Endodermal cell (in vitro differentiated cells): ENCODE data around the gene SSTR5. TPM values are rescaled to one million over a fixed set of nuclear protein-coding genes. Genes with fewer than 3 reads are reported as not detected.

Experiments
- DNase-seq: peaks from one replicate; pipeline ENCODE4 v3.0.0-alpha.2; 2017
- H3K27ac ChIP-seq: 2 replicates; pipeline ENCODE4 v1.5.1; 2013; ENCODE audit warnings: mild to moderate bottlenecking, low read depth, low read length, moderate library complexity
- H3K27me3 ChIP-seq: 2 replicates; pipeline ENCODE4 v1.6.1; 2013; ENCODE audit warnings: mild to moderate bottlenecking, low read length, moderate library complexity; ENCODE audit not compliant: insufficient read depth, control insufficient read depth, poor library complexity, severe bottlenecking
- H3K36me3 ChIP-seq: 2 replicates; pipeline ENCODE4 v1.7.0; 2013; ENCODE audit warnings: mild to moderate bottlenecking, low read length, moderate library complexity; ENCODE audit not compliant: control insufficient read depth, insufficient read depth
- H3K4me1 ChIP-seq: one replicate; pipeline ENCODE4 v1.7.0; 2013; ENCODE audit warnings: low read length; ENCODE audit not compliant: control insufficient read depth, insufficient read depth
- H3K4me3 ChIP-seq: 2 replicates; pipeline ENCODE4 v1.5.1; 2013; ENCODE audit warnings: mild to moderate bottlenecking, low read length, moderate library complexity
- H3K9ac ChIP-seq: 2 replicates; pipeline ENCODE4 v1.6.1; 2013; ENCODE audit warnings: mild to moderate bottlenecking, low read length, moderate library complexity; ENCODE audit not compliant: poor library complexity, severe bottlenecking; ENCODE audit errors: extremely low read depth
- H3K9me3 ChIP-seq: 2 replicates; pipeline ENCODE4 v1.6.1; 2013; ENCODE audit warnings: mild to moderate bottlenecking, low read length, moderate library complexity; ENCODE audit not compliant: control insufficient read depth
- H3K27ac Mint-ChIP-seq: 2 replicates; pipeline ENCODE4 v1.8.0; 2020; ENCODE audit warnings: mixed read lengths
- H3K27me3 Mint-ChIP-seq: 2 replicates; pipeline ENCODE4 v1.8.0; 2021; ENCODE audit warnings: mild to moderate bottlenecking, mixed read lengths; ENCODE audit not compliant: insufficient read depth
- H3K36me3 Mint-ChIP-seq: 2 replicates; pipeline ENCODE4 v1.8.0; 2020; ENCODE audit warnings: low read depth, mixed read lengths
- H3K4me1 Mint-ChIP-seq: 2 replicates; pipeline ENCODE4 v1.8.0; 2020; ENCODE audit warnings: mixed read lengths
- H3K4me3 Mint-ChIP-seq: 2 replicates; pipeline ENCODE4 v1.8.0; 2020; ENCODE audit warnings: mild to moderate bottlenecking, moderate library complexity, mixed read lengths
- H3K9me3 Mint-ChIP-seq: 2 replicates; pipeline ENCODE4 v1.8.0; 2020; ENCODE audit warnings: mild to moderate bottlenecking, mixed read lengths
- WGBS, 2 experiments: methylation state at CpG; one replicate each; pipeline versions ENCODE4 v1.1.5 to v1.1.7; 2013; ENCODE audit warnings: missing lambda C conversion rate in 2 of 2, mixed read lengths in 1 of 2; ENCODE audit not compliant: insufficient coverage in 1 of 2, insufficient read length in 1 of 2; 5-methylcytosine and 5-hydroxymethylcytosine counted together
- total RNA-seq, 2 donors: library from RNA; stranded (reverse); fragmentation: NEBNext Ultra II Directional in 1 of 2; extraction: Animal tissue kit (Norgen Biotek cat#: 25700) in 1 of 2; gene quantifications; 2 replicates in 1 of 2; 3 replicates in 1 of 2; pipeline ENCODE4 v1.2.1, GENCODE V29; 2021
- TF ChIP-seq, protein P1 (sequence below): fragments of 200-600 bp; sonication (generic); conservative IDR thresholded peaks from 2 replicates; pipeline ENCODE4 v1.5.0; 2021; ENCODE audit warnings: antibody characterized with exemption, mild to moderate bottlenecking

Gene SSTR5
- total RNA-seq, 2 donors from 2014 or later, result 0.64 to 1.3 TPM

DNA sequence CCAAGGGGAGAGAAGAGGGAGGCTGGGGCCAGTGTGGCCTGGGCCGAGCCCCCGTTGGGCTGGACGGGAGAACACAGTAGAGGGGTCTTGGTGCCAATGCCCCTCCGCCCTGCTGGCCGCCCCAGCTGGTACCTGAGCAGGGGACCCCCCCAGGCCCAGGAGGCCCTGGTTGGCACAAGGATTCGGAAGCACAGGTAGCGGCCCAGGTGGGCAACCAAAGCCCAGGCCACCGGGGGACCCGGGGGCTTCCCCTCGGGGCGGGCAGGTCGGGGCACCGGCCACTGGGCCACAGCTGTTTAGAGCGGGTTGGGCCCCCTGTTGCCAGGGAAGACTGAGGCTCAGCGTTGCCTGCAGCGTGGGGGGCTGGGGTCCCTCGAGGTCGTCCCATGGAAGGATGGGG is 51.7 kb downstream of the SSTR5 start:
- Histone ChIP-seq H3K4me3 (no peak overlapping the region), H3K4me1 (no peaks in the 10 kb centered on the region), H3K36me3 (no peaks in the 10 kb centered on the region), H3K27me3 (no peaks in the 10 kb centered on the region), H3K9ac (no peak overlapping the region), H3K9me3 (no peaks in the 10 kb centered on the region), H3K27ac (no peak overlapping the region)
- no peak overlapping the region for H3K4me3 Mint-ChIP-seq
- H3K9me3 Mint-ChIP-seq, result no peaks in the 10 kb centered on the region
- H3K4me1 Mint-ChIP-seq, result no peaks in the 10 kb centered on the region
- TF ChIP-seq, protein P1, sequence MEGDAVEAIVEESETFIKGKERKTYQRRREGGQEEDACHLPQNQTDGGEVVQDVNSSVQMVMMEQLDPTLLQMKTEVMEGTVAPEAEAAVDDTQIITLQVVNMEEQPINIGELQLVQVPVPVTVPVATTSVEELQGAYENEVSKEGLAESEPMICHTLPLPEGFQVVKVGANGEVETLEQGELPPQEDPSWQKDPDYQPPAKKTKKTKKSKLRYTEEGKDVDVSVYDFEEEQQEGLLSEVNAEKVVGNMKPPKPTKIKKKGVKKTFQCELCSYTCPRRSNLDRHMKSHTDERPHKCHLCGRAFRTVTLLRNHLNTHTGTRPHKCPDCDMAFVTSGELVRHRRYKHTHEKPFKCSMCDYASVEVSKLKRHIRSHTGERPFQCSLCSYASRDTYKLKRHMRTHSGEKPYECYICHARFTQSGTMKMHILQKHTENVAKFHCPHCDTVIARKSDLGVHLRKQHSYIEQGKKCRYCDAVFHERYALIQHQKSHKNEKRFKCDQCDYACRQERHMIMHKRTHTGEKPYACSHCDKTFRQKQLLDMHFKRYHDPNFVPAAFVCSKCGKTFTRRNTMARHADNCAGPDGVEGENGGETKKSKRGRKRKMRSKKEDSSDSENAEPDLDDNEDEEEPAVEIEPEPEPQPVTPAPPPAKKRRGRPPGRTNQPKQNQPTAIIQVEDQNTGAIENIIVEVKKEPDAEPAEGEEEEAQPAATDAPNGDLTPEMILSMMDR, result no peak
- WGBS, 2 experiments, result 92 to 96% methylated on average over 5 to 18 of the region's 18 CpGs
- no peak for DNase-seq
- H3K27ac Mint-ChIP-seq, result no peak overlapping the region
- no peaks in the 10 kb centered on the region for H3K27me3 Mint-ChIP-seq
- no peaks in the 10 kb centered on the region for H3K36me3 Mint-ChIP-seq

DNA sequence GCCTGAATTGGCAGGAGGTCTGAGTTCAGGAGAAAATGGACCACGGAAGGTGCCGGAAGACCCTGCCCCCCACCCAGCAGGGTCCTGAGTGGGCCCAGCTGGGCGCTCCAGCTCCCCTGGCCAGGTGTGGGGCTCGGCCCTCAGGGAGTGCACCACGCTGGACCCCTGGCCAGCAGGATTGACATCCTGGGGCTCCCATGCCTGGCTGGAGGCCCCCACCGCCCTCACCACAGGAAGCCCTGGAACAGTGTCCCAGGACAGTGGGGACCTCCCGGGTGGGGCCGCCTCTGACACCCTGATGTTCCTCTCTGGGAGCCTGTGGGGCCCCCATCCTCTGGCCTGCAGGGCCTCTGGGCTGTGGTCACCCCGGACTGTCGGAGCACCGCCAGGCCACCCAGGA is 52.2 kb downstream of the SSTR5 start:
- Histone ChIP-seq H3K27ac (no peak overlapping the region), H3K4me3 (no peak overlapping the region), H3K36me3 (no peaks in the 10 kb centered on the region), H3K4me1 (no peaks in the 10 kb centered on the region), H3K9me3 (no peaks in the 10 kb centered on the region), H3K9ac (no peak overlapping the region), H3K27me3 (no peaks in the 10 kb centered on the region)
- H3K4me3 Mint-ChIP-seq, result no peak overlapping the region
- no peak overlapping the region for H3K27ac Mint-ChIP-seq
- H3K27me3 Mint-ChIP-seq, result no peaks in the 10 kb centered on the region
- H3K36me3 Mint-ChIP-seq, result no peaks in the 10 kb centered on the region
- no peak for DNase-seq
- no peaks in the 10 kb centered on the region for H3K9me3 Mint-ChIP-seq
- H3K4me1 Mint-ChIP-seq, result no peaks in the 10 kb centered on the region
- TF ChIP-seq, protein P1, result no peak
- 93 to 100% methylated on average over 8 to 11 of the region's 11 CpGs for WGBS, 2 experiments

DNA sequence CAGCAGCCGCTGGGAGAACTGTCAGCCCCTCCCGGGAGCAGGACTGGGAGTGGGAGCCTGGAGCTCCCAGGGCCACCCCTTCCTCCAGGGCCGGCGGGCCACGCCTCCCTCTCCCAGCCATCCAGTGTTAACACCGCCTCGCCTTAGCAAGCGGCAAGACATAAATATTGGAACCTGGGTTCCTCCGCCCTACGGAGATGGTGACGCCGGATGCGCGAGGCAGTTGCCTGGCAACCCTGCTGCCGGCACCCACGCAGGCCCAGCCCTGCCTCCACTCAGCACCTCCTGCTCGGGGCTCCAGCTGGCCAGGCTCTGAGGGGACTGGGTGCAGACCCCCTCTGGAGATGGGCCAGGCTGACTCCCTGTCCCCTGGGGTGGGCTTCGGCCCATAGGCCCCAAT is 52.9 kb downstream of the SSTR5 start:
- Mint-ChIP-seq H3K27me3 (no peaks in the 10 kb centered on the region), H3K4me3 (no peak overlapping the region), H3K4me1 (no peaks in the 10 kb centered on the region), H3K27ac (no peak overlapping the region), H3K36me3 (no peaks in the 10 kb centered on the region), H3K9me3 (no peaks in the 10 kb centered on the region)
- Histone ChIP-seq H3K4me1 (no peaks in the 10 kb centered on the region), H3K4me3 (no peak overlapping the region), H3K27ac (no peak overlapping the region), H3K27me3 (no peaks in the 10 kb centered on the region), H3K9me3 (no peaks in the 10 kb centered on the region), H3K36me3 (no peaks in the 10 kb centered on the region), H3K9ac (no peak overlapping the region)
- 88 to 89% methylated on average over 12 to 18 of the region's 18 CpGs for WGBS, 2 experiments
- DNase-seq, result no peak
- TF ChIP-seq, protein P1, result no peak
